CD4-positive, alpha-beta T cell treated with Interleukin-21 for 1 hour (primary cell): Measurements from ENCODE around the gene H3-3A.

Source experiments
- DNase-seq: peaks from one replicate; pipeline ENCODE4 v3.0.0-alpha.2; 2020

Gene H3-3A

GRCh38 chr1:226116673-226117072 lies 54.2 kb downstream of the H3-3A start:
- no peak for DNase-seq

- DNase-seq = no peak
Observed at GRCh38 chr1:226117330-226117729, 54.8 kb downstream of the H3-3A start.

GRCh38 chr1:226118357-226118756 lies 55.8 kb downstream of the H3-3A start:
- DNase-seq = no peak

- DNase-seq = no peak
Observed at GRCh38 chr1:226119169-226119568, 56.7 kb downstream of the H3-3A start.

DNA sequence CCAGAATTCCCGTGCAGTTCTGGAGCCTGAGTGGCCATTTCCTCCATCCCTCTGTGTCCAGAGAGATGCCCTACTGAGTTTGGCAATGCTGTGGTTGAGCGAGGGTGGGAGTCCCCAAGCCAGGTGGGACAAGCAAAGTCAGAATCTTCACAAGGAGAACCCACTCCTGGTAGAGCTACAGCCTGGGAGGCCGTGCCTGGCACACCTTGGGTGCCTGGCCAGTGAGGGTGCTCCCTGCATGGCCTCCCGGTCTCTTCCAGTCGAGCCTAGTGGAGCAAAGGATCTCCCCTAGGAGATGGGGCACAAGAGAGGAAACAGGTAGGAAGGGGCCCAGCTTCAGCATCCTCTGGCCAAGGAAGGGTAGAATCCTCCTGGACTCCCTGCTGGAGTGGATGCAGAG lies 57.9 kb downstream of the H3-3A start:
- DNase-seq = no peak

- DNase-seq = no peak
Observed at GRCh38 chr1:226121049-226121586, 58.6 kb downstream of the H3-3A start.
